ENCODE measurements around the gene CRYL1. TPM values are rescaled to one million over a fixed set of nuclear protein-coding genes. Genes with fewer than 3 reads are reported as not detected.

The CRYL1 gene
- polyA plus RNA-seq, 3 donors, result 35.0 to 70.2 (median 51.4) TPM

- Histone ChIP-seq H3K9ac (ENCODE audit: insufficient read depth, low read length, poor library complexity, severe bottlenecking) (no peak overlapping the region), H3K27me3 (ENCODE audit: control insufficient read depth in 2 of 2, insufficient read depth in 2 of 2, low read length in 2 of 2) (no peaks in the 10 kb centered on the region), H3K9me3 (replicated peaks in 1 of 2; ENCODE audit: control insufficient read depth in 1 of 2, insufficient read depth in 1 of 2, low read length in 2 of 2) (peaks cover 15 to 36% of the 10 kb centered on the region in 2 donors), H3K4me3 (replicated peaks in 1 of 3; ENCODE audit: low read depth in 2 of 3, low read length in 3 of 3) (no peak overlapping the region), H3K27ac (ENCODE audit: low read depth in 1 of 2, low read length in 2 of 2) (no peak overlapping the region), H3K36me3 (replicated peaks in 1 of 2; ENCODE audit: control insufficient read depth in 1 of 2, insufficient read depth in 2 of 2, low read length in 2 of 2) (no peaks in the 10 kb centered on the region), H3K4me2 (replicated peaks; ENCODE audit: extremely low read depth, low read length, poor library complexity, severe bottlenecking) (no peak overlapping the region), H3K4me1 (ENCODE audit: control insufficient read depth in 1 of 2, insufficient read depth in 2 of 2, low read length in 2 of 2) (no peaks in the 10 kb centered on the region), H3K79me2 (ENCODE audit: insufficient read depth, low read length) (no peaks in the 10 kb centered on the region), H2AFZ (ENCODE audit: insufficient read depth, low read depth, low read length, poor library complexity, severe bottlenecking) (no peak overlapping the region), H4K20me1 (ENCODE audit: insufficient read depth, low read length) (no peaks in the 10 kb centered on the region)
- DNase-seq, result no peak
- intact Hi-C loops (cut with micrococcal nuclease), result no loop called here
- H3K9me3 Mint-ChIP-seq, result peaks cover 12 to 34% (median 29%) of the 10 kb centered on the region in 7 donors
- TF ChIP-seq, protein P1, sequence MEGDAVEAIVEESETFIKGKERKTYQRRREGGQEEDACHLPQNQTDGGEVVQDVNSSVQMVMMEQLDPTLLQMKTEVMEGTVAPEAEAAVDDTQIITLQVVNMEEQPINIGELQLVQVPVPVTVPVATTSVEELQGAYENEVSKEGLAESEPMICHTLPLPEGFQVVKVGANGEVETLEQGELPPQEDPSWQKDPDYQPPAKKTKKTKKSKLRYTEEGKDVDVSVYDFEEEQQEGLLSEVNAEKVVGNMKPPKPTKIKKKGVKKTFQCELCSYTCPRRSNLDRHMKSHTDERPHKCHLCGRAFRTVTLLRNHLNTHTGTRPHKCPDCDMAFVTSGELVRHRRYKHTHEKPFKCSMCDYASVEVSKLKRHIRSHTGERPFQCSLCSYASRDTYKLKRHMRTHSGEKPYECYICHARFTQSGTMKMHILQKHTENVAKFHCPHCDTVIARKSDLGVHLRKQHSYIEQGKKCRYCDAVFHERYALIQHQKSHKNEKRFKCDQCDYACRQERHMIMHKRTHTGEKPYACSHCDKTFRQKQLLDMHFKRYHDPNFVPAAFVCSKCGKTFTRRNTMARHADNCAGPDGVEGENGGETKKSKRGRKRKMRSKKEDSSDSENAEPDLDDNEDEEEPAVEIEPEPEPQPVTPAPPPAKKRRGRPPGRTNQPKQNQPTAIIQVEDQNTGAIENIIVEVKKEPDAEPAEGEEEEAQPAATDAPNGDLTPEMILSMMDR (IDR thresholded peaks at IDR 0.05), result no peak
- H3K4me3 Mint-ChIP-seq, result no peak overlapping the region
- peaks cover 8 to 12% of the 10 kb centered on the region in 2 donors for H3K36me3 Mint-ChIP-seq
- H3K27me3 Mint-ChIP-seq (ENCODE audit: low read depth in 3 of 3), result peaks cover 0 to 2% (median 0%) of the 10 kb centered on the region in 3 donors
- no peak overlapping the region for H3K27ac Mint-ChIP-seq
- H3K4me1 Mint-ChIP-seq, result no peaks in the 10 kb centered on the region
These were observed 78.8 kb downstream of the CRYL1 start for GRCh38 chr13:20446900-20447299.

DNA sequence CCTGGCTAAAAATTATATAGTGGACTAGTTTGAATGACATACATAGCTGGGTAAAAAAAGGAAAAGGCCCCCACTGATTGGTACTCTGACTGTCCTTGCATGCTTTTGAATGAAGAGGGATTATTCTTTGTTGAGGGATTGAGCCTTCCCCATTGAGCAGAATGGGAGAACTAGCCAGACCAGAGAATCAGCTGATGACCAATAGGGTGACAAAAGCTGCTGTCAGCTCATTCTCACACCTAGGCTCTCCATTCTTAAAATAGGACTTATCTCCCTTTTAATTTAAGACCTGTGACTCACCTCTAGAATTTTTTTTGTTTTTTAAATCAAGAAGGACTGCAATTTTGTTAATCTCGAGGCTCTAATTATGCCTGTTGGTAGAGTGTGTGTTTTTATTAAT lies 79.3 kb downstream of the CRYL1 start:
- no peak for DNase-seq
- intact Hi-C loops (cut with micrococcal nuclease), result no loop called here
- no peak overlapping the region for H3K27ac ChIP-seq (ENCODE audit: low read depth in 1 of 2, low read length in 2 of 2)
- no peaks in the 10 kb centered on the region for H3K4me1 ChIP-seq (ENCODE audit: control insufficient read depth in 1 of 2, insufficient read depth in 2 of 2, low read length in 2 of 2)
- no peaks in the 10 kb centered on the region for H3K4me1 Mint-ChIP-seq
- H3K9me3 Mint-ChIP-seq, result peaks cover 12 to 34% (median 29%) of the 10 kb centered on the region in 7 donors
- H3K4me2 ChIP-seq (replicated peaks; ENCODE audit: extremely low read depth, low read length, poor library complexity, severe bottlenecking), result no peak overlapping the region
- TF ChIP-seq, protein P1 (IDR thresholded peaks at IDR 0.05), result no peak
- 100% methylated on average over 1 of the region's 1 CpG for WGBS (ENCODE audit: insufficient coverage)
- H2AFZ ChIP-seq (ENCODE audit: insufficient read depth, low read depth, low read length, poor library complexity, severe bottlenecking), result no peak overlapping the region
- H3K36me3 Mint-ChIP-seq, result peaks cover 8 to 12% of the 10 kb centered on the region in 2 donors
- no peaks in the 10 kb centered on the region for H3K36me3 ChIP-seq (replicated peaks in 1 of 2; ENCODE audit: control insufficient read depth in 1 of 2, insufficient read depth in 2 of 2, low read length in 2 of 2)
- no peaks in the 10 kb centered on the region for H3K79me2 ChIP-seq (ENCODE audit: insufficient read depth, low read length)
- H3K9ac ChIP-seq (ENCODE audit: insufficient read depth, low read length, poor library complexity, severe bottlenecking), result no peak overlapping the region
- peaks cover 0 to 2% (median 0%) of the 10 kb centered on the region in 3 donors for H3K27me3 Mint-ChIP-seq (ENCODE audit: low read depth in 3 of 3)
- H3K27me3 ChIP-seq (ENCODE audit: control insufficient read depth in 2 of 2, insufficient read depth in 2 of 2, low read length in 2 of 2), result no peaks in the 10 kb centered on the region
- no peak overlapping the region for H3K27ac Mint-ChIP-seq
- H3K9me3 ChIP-seq (replicated peaks in 1 of 2; ENCODE audit: control insufficient read depth in 1 of 2, insufficient read depth in 1 of 2, low read length in 2 of 2), result peaks cover 15 to 36% of the 10 kb centered on the region in 2 donors
- H3K4me3 Mint-ChIP-seq, result no peak overlapping the region
- no peak overlapping the region for H3K4me3 ChIP-seq (replicated peaks in 1 of 3; ENCODE audit: low read depth in 2 of 3, low read length in 3 of 3)
- no peaks in the 10 kb centered on the region for H4K20me1 ChIP-seq (ENCODE audit: insufficient read depth, low read length)
